Measurements from ENCODE around the gene PCSK4. TPM values are rescaled to one million over a fixed set of nuclear protein-coding genes. Genes with fewer than 3 reads are reported as not detected.
"Not testable (repeated sequence)": the region's sequence is repeated elsewhere in the genome, so short reads cannot be mapped to it uniquely, and the experiment has no call there.

PCSK4 gene
- total RNA-seq, 1 experiment from 2014 or later = 2.1 TPM

GRCh38 chr19:1494115-1494815, 4.1 kb upstream of the PCSK4 start:
- DNase-seq (ENCODE audit: low read depth) = no peak
- in situ Hi-C loops (cut with HindIII; ENCODE audit: low pct_unique_long_range_greater_than_20kb, low sequenced_read_pairs) = no loop called here

GRCh38 chr19:1492474-1493006, 2.4 kb upstream of the PCSK4 start:
- in situ Hi-C loops (cut with HindIII; ENCODE audit: low pct_unique_long_range_greater_than_20kb, low sequenced_read_pairs) = no loop called here
- DNase-seq (ENCODE audit: low read depth) = no peak

DNA sequence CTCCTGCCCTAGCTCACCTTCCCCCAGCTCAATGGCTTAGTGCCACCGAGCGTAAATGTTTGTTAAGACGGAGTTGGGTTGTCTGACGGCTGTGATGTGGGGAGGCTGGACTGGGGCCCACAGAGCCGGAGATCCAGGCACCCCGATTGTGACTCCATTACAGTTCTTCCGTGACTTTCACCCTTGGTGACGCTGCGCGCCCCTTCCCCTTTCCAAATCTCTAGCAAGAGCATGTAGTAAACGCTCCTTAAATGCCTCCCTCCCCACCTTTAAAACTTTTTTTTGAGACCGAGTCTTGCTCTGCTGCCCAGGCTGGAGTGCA, 1.7 kb upstream of the PCSK4 start:
- DNase-seq (ENCODE audit: low read depth) = no peak
- in situ Hi-C loops (cut with HindIII; ENCODE audit: low pct_unique_long_range_greater_than_20kb, low sequenced_read_pairs) = no loop called here

GRCh38 chr19:1491114-1491848, 1.1 kb upstream of the PCSK4 start, which contains the start of gene REEP6:
Gene REEP6, plus strand, starts transcription at chr19:1491181. Its CDS starts 89 bp downstream, at chr19:1491270.
- in situ Hi-C loops (cut with HindIII; ENCODE audit: low pct_unique_long_range_greater_than_20kb, low sequenced_read_pairs) = no loop called here
- no peak for DNase-seq (ENCODE audit: low read depth)

DNA sequence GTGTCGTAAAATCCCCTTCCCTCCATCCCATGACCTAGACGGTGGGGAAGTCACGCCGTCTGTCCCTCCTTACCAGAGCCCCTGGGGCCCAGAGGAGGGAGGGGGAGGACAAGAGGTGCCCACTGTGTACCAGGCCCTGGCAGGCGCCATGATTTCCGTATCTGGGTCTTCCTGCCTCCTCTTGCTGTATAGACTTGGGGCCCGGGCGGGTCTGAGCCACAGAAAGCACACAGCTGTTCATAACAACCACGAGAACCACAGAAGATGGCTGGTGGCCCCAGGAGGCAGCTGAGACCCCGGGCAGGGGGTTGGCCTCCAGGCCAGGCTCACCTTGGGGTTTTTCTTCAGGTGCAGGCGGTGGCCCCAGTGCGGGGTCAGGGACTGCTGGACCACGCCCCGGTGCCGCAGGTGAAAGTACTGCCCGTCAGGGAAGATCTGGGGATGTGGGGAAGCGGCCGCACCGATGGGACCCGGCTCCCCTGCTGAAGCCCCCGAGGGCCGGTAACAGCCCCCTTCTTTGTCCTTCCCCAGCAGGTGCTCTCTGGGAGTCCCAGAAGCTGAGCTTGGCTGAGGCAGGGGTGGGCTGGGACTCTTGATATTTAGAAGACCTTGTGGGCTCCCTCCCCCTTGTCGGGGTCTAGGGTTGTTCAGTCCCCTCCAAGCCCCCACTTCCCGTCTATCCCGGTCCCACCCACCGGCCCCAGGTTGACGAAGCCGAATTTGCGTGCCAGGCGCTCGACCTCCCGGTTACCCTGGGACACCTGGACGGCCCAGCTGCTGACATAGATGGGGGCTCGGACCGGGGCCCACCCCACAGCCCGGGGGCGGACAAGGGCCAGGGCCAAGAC, 463 bp downstream of the PCSK4 start:
- in situ Hi-C loops (cut with HindIII; ENCODE audit: low pct_unique_long_range_greater_than_20kb, low sequenced_read_pairs) = no loop called here
- DNase-seq (ENCODE audit: low read depth) = no peak

GRCh38 chr19:1488282-1488601, 1.9 kb downstream of the PCSK4 start:
- DNase-seq (ENCODE audit: low read depth) = no peak
- in situ Hi-C loops (cut with HindIII; ENCODE audit: low pct_unique_long_range_greater_than_20kb, low sequenced_read_pairs) = no loop called here

GRCh38 chr19:1487576-1488281, 2.4 kb downstream of the PCSK4 start:
- in situ Hi-C loops (cut with HindIII; ENCODE audit: low pct_unique_long_range_greater_than_20kb, low sequenced_read_pairs) = no loop called here
- DNase-seq (ENCODE audit: low read depth) = no peak

GRCh38 chr19:1486720-1487575, 3.2 kb downstream of the PCSK4 start:
- no peak for DNase-seq (ENCODE audit: low read depth)
- in situ Hi-C loops (cut with HindIII; ENCODE audit: low pct_unique_long_range_greater_than_20kb, low sequenced_read_pairs) = no loop called here

GRCh38 chr19:1483979-1484428, 6.1 kb downstream of the PCSK4 start:
- no peak for DNase-seq (ENCODE audit: low read depth)
- in situ Hi-C loops (cut with HindIII; ENCODE audit: low pct_unique_long_range_greater_than_20kb, low sequenced_read_pairs) = no loop called here

- in situ Hi-C loops (cut with HindIII; ENCODE audit: low pct_unique_long_range_greater_than_20kb, low sequenced_read_pairs) = no loop called here
- no peak for DNase-seq (ENCODE audit: low read depth)
Measured at GRCh38 chr19:1483131-1483978, 6.8 kb downstream of the PCSK4 start.

GRCh38 chr19:1482361-1483130, 7.6 kb downstream of the PCSK4 start:
- in situ Hi-C loops (cut with HindIII; ENCODE audit: low pct_unique_long_range_greater_than_20kb, low sequenced_read_pairs) = no loop called here
- no peak for DNase-seq (ENCODE audit: low read depth)

DNA sequence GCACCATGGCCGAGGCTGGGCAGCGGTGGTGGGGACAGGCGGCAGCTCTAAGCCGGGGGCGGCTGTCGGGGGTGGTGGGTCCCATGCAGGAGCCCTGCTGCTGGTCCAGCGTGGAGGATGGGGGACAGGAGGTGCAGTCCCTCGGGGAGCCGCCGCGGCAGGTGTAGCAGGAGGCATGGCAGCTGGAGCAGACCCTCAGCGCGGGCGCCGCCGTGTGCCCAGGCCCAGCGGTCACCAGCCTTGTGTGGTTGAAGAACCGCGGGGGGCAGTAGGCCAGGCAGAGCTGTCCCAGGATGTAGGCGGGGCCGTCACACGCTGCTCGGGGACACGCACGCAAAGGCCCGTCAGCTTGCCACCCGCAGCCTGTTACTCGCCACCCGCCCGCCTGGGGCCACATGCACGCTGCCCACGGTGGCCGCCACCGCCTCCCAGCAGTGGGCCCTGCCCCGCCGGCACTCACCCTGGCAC, 8.2 kb downstream of the PCSK4 start:
- no peak for DNase-seq (ENCODE audit: low read depth)
- in situ Hi-C loops (cut with HindIII; ENCODE audit: low pct_unique_long_range_greater_than_20kb, low sequenced_read_pairs) = no loop called here

DNA sequence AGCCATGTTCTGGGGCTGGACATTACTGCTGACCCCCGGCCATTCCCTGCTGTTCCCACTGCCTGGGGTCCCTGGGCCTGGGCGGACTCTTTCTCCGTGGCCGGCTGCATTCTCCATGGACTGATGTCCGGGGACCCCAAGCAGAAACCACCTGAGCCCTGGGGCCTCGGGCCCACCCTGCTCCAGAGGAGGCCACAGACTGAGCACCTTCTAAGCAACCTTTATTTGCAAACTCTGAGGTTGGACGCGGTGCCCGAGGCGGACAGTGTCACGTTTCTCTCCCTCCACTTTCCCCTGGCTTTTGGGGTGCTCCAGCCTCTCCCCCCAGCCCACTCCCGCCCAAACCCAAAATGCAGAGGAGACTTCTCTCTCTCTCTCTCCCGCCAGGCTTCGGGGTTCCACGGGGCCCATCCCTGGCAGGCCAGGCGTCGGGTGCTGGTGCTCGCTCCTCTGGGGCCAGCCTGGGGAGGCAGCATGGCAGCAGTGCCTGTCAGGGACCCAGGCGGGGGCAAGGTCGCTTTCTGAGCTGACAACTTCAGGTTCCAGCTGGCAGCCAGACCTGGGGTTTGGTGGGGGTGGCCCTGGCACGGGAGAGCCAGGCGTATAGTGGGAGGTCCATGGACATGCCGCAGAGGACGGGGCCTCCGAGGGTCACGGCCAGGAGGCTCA, 8.8 kb downstream of the PCSK4 start:
- in situ Hi-C loops (cut with HindIII; ENCODE audit: low pct_unique_long_range_greater_than_20kb, low sequenced_read_pairs) = no loop called here
- no peak for DNase-seq (ENCODE audit: low read depth)

GRCh38 chr19:1478934-1479707, 11.0 kb downstream of the PCSK4 start, which contains the start of gene C19orf25:
Gene C19orf25, minus strand, starts transcription at chr19:1479215. Its CDS starts 312 bp downstream, at chr19:1478903.
- in situ Hi-C loops (cut with HindIII; ENCODE audit: low pct_unique_long_range_greater_than_20kb, low sequenced_read_pairs) = no loop called here

GRCh38 chr19:1477056-1477455, 13.1 kb downstream of the PCSK4 start:
- in situ Hi-C loops (cut with HindIII; ENCODE audit: low pct_unique_long_range_greater_than_20kb, low sequenced_read_pairs) = not testable (repeated sequence)

More at GRCh38 chr19:1478934-1479707, 11.0 kb downstream of the PCSK4 start, which contains the start of gene C19orf25:
- peak; percentile 85 for DNase-seq (ENCODE audit: low read depth)

More at GRCh38 chr19:1477056-1477455, 13.1 kb downstream of the PCSK4 start:
- DNase-seq (ENCODE audit: low read depth) = not testable (repeated sequence)

Measured in Caki2 (cell line).